ENCODE data around the gene DNAJB14.

The DNAJB14 gene

GRCh38 chr4:99946356-99947189 is at the start of gene DNAJB14:
TSS of gene DNAJB14 (minus strand) at chr4:99946618. CDS start at chr4:99946571, 47 bp downstream.
- Histone ChIP-seq H3K4me3 (ENCODE audit: low read length) (peak within 1 kb of the TSS; percentile 83), H3K9me3 (ENCODE audit: low read length) (no peaks in the 10 kb centered on the region), H3K36me3 (ENCODE audit: insufficient read depth, low read length) (peaks cover 18% of the 10 kb centered on the region), H3K4me1 (ENCODE audit: insufficient read depth, low read length) (peaks cover 36% of the 10 kb centered on the region), H3K27me3 (ENCODE audit: insufficient read depth, low read length) (no peaks in the 10 kb centered on the region), H2AFZ (ENCODE audit: low read depth, low read length) (no peak within 1 kb of the TSS)

- no peaks in the 10 kb centered on the region for H3K36me3 ChIP-seq (ENCODE audit: insufficient read depth, low read length)
- H3K9me3 ChIP-seq (ENCODE audit: low read length): no peaks in the 10 kb centered on the region
- H3K4me3 ChIP-seq (ENCODE audit: low read length): no peak overlapping the region
- no peaks in the 10 kb centered on the region for H3K27me3 ChIP-seq (ENCODE audit: insufficient read depth, low read length)
- no peaks in the 10 kb centered on the region for H3K4me1 ChIP-seq (ENCODE audit: insufficient read depth, low read length)
- no peak overlapping the region for H2AFZ ChIP-seq (ENCODE audit: low read depth, low read length)
Observed at GRCh38 chr4:99991741-99992140, 45.3 kb upstream of the DNAJB14 start.

- H3K27me3 ChIP-seq (ENCODE audit: insufficient read depth, low read length): no peaks in the 10 kb centered on the region
- no peaks in the 10 kb centered on the region for H3K4me1 ChIP-seq (ENCODE audit: insufficient read depth, low read length)
- H3K4me3 ChIP-seq (ENCODE audit: low read length): no peak overlapping the region
- H2AFZ ChIP-seq (ENCODE audit: low read depth, low read length): no peak overlapping the region
- H3K36me3 ChIP-seq (ENCODE audit: insufficient read depth, low read length): no peaks in the 10 kb centered on the region
- no peaks in the 10 kb centered on the region for H3K9me3 ChIP-seq (ENCODE audit: low read length)
Observed at GRCh38 chr4:99987681-99988080, 41.3 kb upstream of the DNAJB14 start.

- Histone ChIP-seq H3K27me3 (ENCODE audit: insufficient read depth, low read length) (no peaks in the 10 kb centered on the region), H3K4me1 (ENCODE audit: insufficient read depth, low read length) (no peaks in the 10 kb centered on the region), H3K9me3 (ENCODE audit: low read length) (no peaks in the 10 kb centered on the region), H3K4me3 (ENCODE audit: low read length) (no peak overlapping the region), H2AFZ (ENCODE audit: low read depth, low read length) (no peak overlapping the region), H3K36me3 (ENCODE audit: insufficient read depth, low read length) (no peaks in the 10 kb centered on the region)
Observed at GRCh38 chr4:99986792-99987191, 40.4 kb upstream of the DNAJB14 start.

- no peaks in the 10 kb centered on the region for H3K9me3 ChIP-seq (ENCODE audit: low read length)
- H3K4me1 ChIP-seq (ENCODE audit: insufficient read depth, low read length): no peaks in the 10 kb centered on the region
- no peaks in the 10 kb centered on the region for H3K36me3 ChIP-seq (ENCODE audit: insufficient read depth, low read length)
- H2AFZ ChIP-seq (ENCODE audit: low read depth, low read length): no peak overlapping the region
- H3K27me3 ChIP-seq (ENCODE audit: insufficient read depth, low read length): no peaks in the 10 kb centered on the region
- H3K4me3 ChIP-seq (ENCODE audit: low read length): no peak overlapping the region
Observed at GRCh38 chr4:99983289-99983943, 37.0 kb upstream of the DNAJB14 start.

GRCh38 chr4:99979872-99980271 is 33.5 kb upstream of the DNAJB14 start:
- Histone ChIP-seq H3K36me3 (ENCODE audit: insufficient read depth, low read length) (no peaks in the 10 kb centered on the region), H2AFZ (ENCODE audit: low read depth, low read length) (no peak overlapping the region), H3K4me1 (ENCODE audit: insufficient read depth, low read length) (no peaks in the 10 kb centered on the region), H3K27me3 (ENCODE audit: insufficient read depth, low read length) (no peaks in the 10 kb centered on the region), H3K9me3 (ENCODE audit: low read length) (no peaks in the 10 kb centered on the region), H3K4me3 (ENCODE audit: low read length) (no peak overlapping the region)

- Histone ChIP-seq H3K9me3 (ENCODE audit: low read length) (no peaks in the 10 kb centered on the region), H2AFZ (ENCODE audit: low read depth, low read length) (no peak overlapping the region), H3K27me3 (ENCODE audit: insufficient read depth, low read length) (no peaks in the 10 kb centered on the region), H3K36me3 (ENCODE audit: insufficient read depth, low read length) (no peaks in the 10 kb centered on the region), H3K4me3 (ENCODE audit: low read length) (no peak overlapping the region), H3K4me1 (ENCODE audit: insufficient read depth, low read length) (no peaks in the 10 kb centered on the region)
Observed at GRCh38 chr4:99971453-99972111, 25.2 kb upstream of the DNAJB14 start.

GRCh38 chr4:99968330-99968729 is 21.9 kb upstream of the DNAJB14 start:
- Histone ChIP-seq H3K4me1 (ENCODE audit: insufficient read depth, low read length) (no peaks in the 10 kb centered on the region), H3K27me3 (ENCODE audit: insufficient read depth, low read length) (no peaks in the 10 kb centered on the region), H3K4me3 (ENCODE audit: low read length) (no peak overlapping the region), H3K36me3 (ENCODE audit: insufficient read depth, low read length) (no peaks in the 10 kb centered on the region), H2AFZ (ENCODE audit: low read depth, low read length) (no peak overlapping the region), H3K9me3 (ENCODE audit: low read length) (no peaks in the 10 kb centered on the region)

- H3K36me3 ChIP-seq (ENCODE audit: insufficient read depth, low read length): no peaks in the 10 kb centered on the region
- H2AFZ ChIP-seq (ENCODE audit: low read depth, low read length): no peak overlapping the region
- no peaks in the 10 kb centered on the region for H3K9me3 ChIP-seq (ENCODE audit: low read length)
- no peaks in the 10 kb centered on the region for H3K4me1 ChIP-seq (ENCODE audit: insufficient read depth, low read length)
- H3K27me3 ChIP-seq (ENCODE audit: insufficient read depth, low read length): no peaks in the 10 kb centered on the region
- no peak overlapping the region for H3K4me3 ChIP-seq (ENCODE audit: low read length)
Observed at GRCh38 chr4:99966692-99967091, 20.3 kb upstream of the DNAJB14 start.

- Histone ChIP-seq H3K27me3 (ENCODE audit: insufficient read depth, low read length) (no peaks in the 10 kb centered on the region), H3K4me1 (ENCODE audit: insufficient read depth, low read length) (no peaks in the 10 kb centered on the region), H3K9me3 (ENCODE audit: low read length) (no peaks in the 10 kb centered on the region), H2AFZ (ENCODE audit: low read depth, low read length) (no peak overlapping the region), H3K36me3 (ENCODE audit: insufficient read depth, low read length) (no peaks in the 10 kb centered on the region), H3K4me3 (ENCODE audit: low read length) (no peak overlapping the region)
Observed at GRCh38 chr4:99965674-99966350, 19.4 kb upstream of the DNAJB14 start.

- H3K9me3 ChIP-seq (ENCODE audit: low read length): no peaks in the 10 kb centered on the region
- H3K27me3 ChIP-seq (ENCODE audit: insufficient read depth, low read length): no peaks in the 10 kb centered on the region
- H2AFZ ChIP-seq (ENCODE audit: low read depth, low read length): no peak overlapping the region
- H3K4me1 ChIP-seq (ENCODE audit: insufficient read depth, low read length): no peaks in the 10 kb centered on the region
- H3K4me3 ChIP-seq (ENCODE audit: low read length): no peak overlapping the region
- no peaks in the 10 kb centered on the region for H3K36me3 ChIP-seq (ENCODE audit: insufficient read depth, low read length)
Observed at GRCh38 chr4:99965173-99965572, 18.8 kb upstream of the DNAJB14 start.

GRCh38 chr4:99961711-99962110 is 15.3 kb upstream of the DNAJB14 start:
- no peaks in the 10 kb centered on the region for H3K4me1 ChIP-seq (ENCODE audit: insufficient read depth, low read length)
- no peaks in the 10 kb centered on the region for H3K9me3 ChIP-seq (ENCODE audit: low read length)
- no peaks in the 10 kb centered on the region for H3K36me3 ChIP-seq (ENCODE audit: insufficient read depth, low read length)
- H2AFZ ChIP-seq (ENCODE audit: low read depth, low read length): no peak overlapping the region
- H3K4me3 ChIP-seq (ENCODE audit: low read length): no peak overlapping the region
- H3K27me3 ChIP-seq (ENCODE audit: insufficient read depth, low read length): no peaks in the 10 kb centered on the region

GRCh38 chr4:99960648-99961047 is 14.2 kb upstream of the DNAJB14 start:
- Histone ChIP-seq H3K27me3 (ENCODE audit: insufficient read depth, low read length) (no peaks in the 10 kb centered on the region), H2AFZ (ENCODE audit: low read depth, low read length) (no peak overlapping the region), H3K4me3 (ENCODE audit: low read length) (no peak overlapping the region), H3K9me3 (ENCODE audit: low read length) (no peaks in the 10 kb centered on the region), H3K4me1 (ENCODE audit: insufficient read depth, low read length) (no peaks in the 10 kb centered on the region), H3K36me3 (ENCODE audit: insufficient read depth, low read length) (no peaks in the 10 kb centered on the region)
